Coronary artery (tissue), 2 donors: ENCODE results near the gene GGTLC1.

ENCODE experiments used
- DNase-seq: peaks from one replicate; pipeline ENCODE4 v3.0.0-alpha.2; 2017; ENCODE audit warnings: low spot score
- H3K27ac ChIP-seq, 2 donors: fragments of 200-600 bp; sonication (generic); one replicate each; pipeline ENCODE4 v1.5.1; 2016 to 2019
- H3K4me3 ChIP-seq: fragments of 200-600 bp; sonication (generic); 2 replicates; pipeline ENCODE4 v1.5.1; 2016; ENCODE audit warnings: mild to moderate bottlenecking, moderate library complexity
- TF ChIP-seq, protein P1 (sequence below): fragments of 200-600 bp; sonication (generic); IDR thresholded peaks from one replicate; pipeline ENCODE4 v1.5.1; 2019; ENCODE audit warnings: antibody characterized with exemption

GGTLC1 gene

GRCh38 chr20:23938118-23938438 lies 50.5 kb downstream of the GGTLC1 start:
- Histone ChIP-seq H3K4me3 (no peak overlapping the region), H3K27ac (no peak overlapping the region)
- DNase-seq: no peak
- TF ChIP-seq, protein P1, sequence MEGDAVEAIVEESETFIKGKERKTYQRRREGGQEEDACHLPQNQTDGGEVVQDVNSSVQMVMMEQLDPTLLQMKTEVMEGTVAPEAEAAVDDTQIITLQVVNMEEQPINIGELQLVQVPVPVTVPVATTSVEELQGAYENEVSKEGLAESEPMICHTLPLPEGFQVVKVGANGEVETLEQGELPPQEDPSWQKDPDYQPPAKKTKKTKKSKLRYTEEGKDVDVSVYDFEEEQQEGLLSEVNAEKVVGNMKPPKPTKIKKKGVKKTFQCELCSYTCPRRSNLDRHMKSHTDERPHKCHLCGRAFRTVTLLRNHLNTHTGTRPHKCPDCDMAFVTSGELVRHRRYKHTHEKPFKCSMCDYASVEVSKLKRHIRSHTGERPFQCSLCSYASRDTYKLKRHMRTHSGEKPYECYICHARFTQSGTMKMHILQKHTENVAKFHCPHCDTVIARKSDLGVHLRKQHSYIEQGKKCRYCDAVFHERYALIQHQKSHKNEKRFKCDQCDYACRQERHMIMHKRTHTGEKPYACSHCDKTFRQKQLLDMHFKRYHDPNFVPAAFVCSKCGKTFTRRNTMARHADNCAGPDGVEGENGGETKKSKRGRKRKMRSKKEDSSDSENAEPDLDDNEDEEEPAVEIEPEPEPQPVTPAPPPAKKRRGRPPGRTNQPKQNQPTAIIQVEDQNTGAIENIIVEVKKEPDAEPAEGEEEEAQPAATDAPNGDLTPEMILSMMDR: no peak

GRCh38 chr20:23937303-23938117 lies 51.1 kb downstream of the GGTLC1 start:
- no peak overlapping the region for H3K27ac ChIP-seq
- TF ChIP-seq, protein P1: no peak
- H3K4me3 ChIP-seq: no peak overlapping the region
- no peak for DNase-seq
